ENCODE results near the gene GID4. TPM values are rescaled to one million over a fixed set of nuclear protein-coding genes. Genes with fewer than 3 reads are reported as not detected.
A peak's percentile ranks its signal among the peaks of the same experiment; 100 is the strongest.

The GID4 gene
- total and polyA plus RNA-seq, 9 of the 15 experiments (the other 6 are each of a cell fraction or from before 2014, with no cell fraction given): 1.2 to 6.4 (median 3.7) TPM

GRCh38 chr17:18066866-18067265 lies 27.7 kb downstream of the GID4 start:
- no peak for TF ChIP-seq NFXL1 (CRISPR knock-in tag; IDR thresholded peaks at IDR 0.05)
- TF ChIP-seq IRF2 (CRISPR knock-in tag; IDR thresholded peaks at IDR 0.05): no peak
- no peak for TF ChIP-seq FOXJ3 (CRISPR knock-in tag; IDR thresholded peaks at IDR 0.05)
- ChIA-PET POLR2A (interaction anchor here (0.8 kb wide), 1 partner anchor 91 kb away, joined by 3 read pairs; no protein-coding TSS in a partner anchor), CTCF (ENCODE audit: low intra/inter-chr PET ratio) (no interaction called here)
- Histone ChIP-seq H3K9me3 (replicated peaks; ENCODE audit: control insufficient read depth, insufficient read depth, low read depth, low read length) (no peaks in the 10 kb centered on the region), H3K79me2 (ENCODE audit: control insufficient read depth, insufficient read depth, low read length) (no peaks in the 10 kb centered on the region), H3K4me2 (ENCODE audit: insufficient read depth, low read length) (no peak overlapping the region), H3K36me3 (ENCODE audit: control insufficient read depth, insufficient read depth, low read length) (peaks cover 18% of the 10 kb centered on the region; the same call in 2 of the 3 replicates), H3K4me1 (replicated peaks in 1 of 2; ENCODE audit: control insufficient read depth in 2 of 2, insufficient read depth in 2 of 2, low read length in 2 of 2) (peaks cover 0 to 24% of the 10 kb centered on the region in 2 experiments; a peak in 3 of 5 replicates), H3K9ac (ENCODE audit: insufficient read depth in 1 of 2, low read depth in 2 of 2, low read length in 2 of 2) (peak overlapping the region in 1 of 2 experiments; percentile 58; a peak in 1 of 4 replicates), H3K9me1 (ENCODE audit: control insufficient read depth, insufficient read depth, low read length) (no peaks in the 10 kb centered on the region), H3K27ac (ENCODE audit: extremely low read depth, low read depth, low read length) (no peak overlapping the region), H3K27me3 (ENCODE audit: control insufficient read depth in 2 of 2, insufficient read depth in 2 of 2, low read length in 2 of 2) (no peaks in the 10 kb centered on the region), H2AFZ (ENCODE audit: low read depth, low read length) (no peak overlapping the region), H4K20me1 (replicated peaks; ENCODE audit: control insufficient read depth, insufficient read depth, low read length) (no peaks in the 10 kb centered on the region), H3K4me3 (no peak overlapping the region)
- TSS peak; percentile 30 for BruUV-seq (replicated peaks)
- 90% methylated on average over 4 of the region's 4 CpGs for WGBS (ENCODE audit: insufficient coverage, low coverage, missing lambda C conversion rate)
- ATAC-seq (no peak), FAIRE-seq (no peak), DNase-seq (ENCODE audit: extremely low read depth in 1 of 4, low spot score in 3 of 4) (no peak)
- intact Hi-C loops (cut with micrococcal nuclease): no loop called here
- in situ Hi-C loops (cut with MboI): no loop called here

- H3K27me3 ChIP-seq (ENCODE audit: control insufficient read depth in 2 of 2, insufficient read depth in 2 of 2, low read length in 2 of 2): no peaks in the 10 kb centered on the region
- H4K20me1 ChIP-seq (replicated peaks; ENCODE audit: control insufficient read depth, insufficient read depth, low read length): no peaks in the 10 kb centered on the region
- no peak overlapping the region for H3K27ac ChIP-seq (ENCODE audit: extremely low read depth, low read depth, low read length)
- BruUV-seq (replicated peaks): no TSS peak
- H3K4me2 ChIP-seq (ENCODE audit: insufficient read depth, low read length): no peak overlapping the region
- peaks cover 0 to 25% of the 10 kb centered on the region in 2 experiments; a peak in 3 of 5 replicates for H3K4me1 ChIP-seq (replicated peaks in 1 of 2; ENCODE audit: control insufficient read depth in 2 of 2, insufficient read depth in 2 of 2, low read length in 2 of 2)
- H3K9me3 ChIP-seq (replicated peaks; ENCODE audit: control insufficient read depth, insufficient read depth, low read depth, low read length): no peaks in the 10 kb centered on the region
- in situ Hi-C loops (cut with MboI): no loop called here
- H3K9me1 ChIP-seq (ENCODE audit: control insufficient read depth, insufficient read depth, low read length): no peaks in the 10 kb centered on the region
- H3K36me3 ChIP-seq (ENCODE audit: control insufficient read depth, insufficient read depth, low read length): peaks cover 13% of the 10 kb centered on the region; the same call in 2 of the 3 replicates
- DNase-seq (ENCODE audit: extremely low read depth in 1 of 4, low spot score in 3 of 4) (no peak), FAIRE-seq (no peak), ATAC-seq (no peak; the same call in 2 of the 3 replicates)
- WGBS (ENCODE audit: insufficient coverage, low coverage, missing lambda C conversion rate): 57% methylated on average over 2 of the region's 2 CpGs
- CTCF ChIA-PET (ENCODE audit: low intra/inter-chr PET ratio): no interaction called here
- H3K79me2 ChIP-seq (ENCODE audit: control insufficient read depth, insufficient read depth, low read length): no peaks in the 10 kb centered on the region
- no peak overlapping the region for H3K9ac ChIP-seq (ENCODE audit: insufficient read depth in 1 of 2, low read depth in 2 of 2, low read length in 2 of 2)
- POLR2A ChIA-PET: interaction anchor here (1.6 kb wide), 1 partner anchor 10 kb away, joined by 4 read pairs; no protein-coding TSS in a partner anchor
- intact Hi-C loops (cut with micrococcal nuclease): no loop called here
- no peak overlapping the region for H2AFZ ChIP-seq (ENCODE audit: low read depth, low read length)
- H3K4me3 ChIP-seq: no peak overlapping the region
- TF ChIP-seq CTBP1 (IDR thresholded peaks at IDR 0.05; ENCODE audit: borderline replicate concordance) (peak; percentile 60; the same call in 1 of the 2 replicates), ZBTB9 (CRISPR knock-in tag; IDR thresholded peaks at IDR 0.05) (no peak), ELF2 (CRISPR knock-in tag; IDR thresholded peaks at IDR 0.05) (no peak), ATF3 (IDR thresholded peaks at IDR 0.05) (peak; percentile 63; the same call in 1 of the 2 replicates), ATF3 (CRISPR knock-in tag; conservative IDR thresholded peaks at IDR 0.05) (no peak), ZKSCAN3 (CRISPR knock-in tag; IDR thresholded peaks at IDR 0.05) (no peak), ATF7 (IDR thresholded peaks at IDR 0.05) (0 out of 2 replicates have a peak, but pooled peaks have one; percentile 9), SMAD1 (IDR thresholded peaks at IDR 0.05; ENCODE audit: low read depth, low read length, partially characterized antibody) (no peak), CEBPG (CRISPR knock-in tag; IDR thresholded peaks at IDR 0.05) (peak; percentile 35; the same call in 1 of the 2 replicates), CEBPG (tag; conservative IDR thresholded peaks at IDR 0.05 in 1 of 2, IDR thresholded peaks at IDR 0.05 in 1 of 2) (no peak), SNAPC5 (CRISPR knock-in tag; IDR thresholded peaks at IDR 0.05) (no peak)
Observed at GRCh38 chr17:18069101-18069500, 29.9 kb downstream of the GID4 start.
